Measurements from ENCODE around the gene NEMF. TPM values are rescaled to one million over a fixed set of nuclear protein-coding genes. Genes with fewer than 3 reads are reported as not detected.

The NEMF gene
- polyA plus RNA-seq, 1 donor (not counting 4 experiments of a cell fraction or from before 2014, with no cell fraction given) = 55.1 TPM

- Histone ChIP-seq H3K79me2 (ENCODE audit: control insufficient read depth, insufficient read depth, low read length) (peaks cover 36% of the 10 kb centered on the region), H3K27me3 (ENCODE audit: control insufficient read depth, extremely low read depth, insufficient read depth, low read length) (no peaks in the 10 kb centered on the region), H3K4me1 (ENCODE audit: control insufficient read depth, extremely low read depth, insufficient read depth, low read length) (peaks cover 8% of the 10 kb centered on the region), H3K9me3 (ENCODE audit: control insufficient read depth, low read depth, low read length) (no peaks in the 10 kb centered on the region), H4K20me1 (ENCODE audit: control insufficient read depth, extremely low read depth, insufficient read depth, low read length) (no peaks in the 10 kb centered on the region), H3K9me1 (ENCODE audit: control insufficient read depth, extremely low read depth, insufficient read depth, low read length) (no peaks in the 10 kb centered on the region), H2AFZ (ENCODE audit: control insufficient read depth, low read length) (no peak overlapping the region), H3K36me3 (ENCODE audit: control insufficient read depth in 2 of 2, extremely low read depth in 1 of 2, insufficient read depth in 2 of 2, low read length in 2 of 2) (peaks cover 3 to 7% of the 10 kb centered on the region in 2 experiments), H3K9ac (ENCODE audit: control insufficient read depth, extremely low read depth, insufficient read depth, low read length) (no peak overlapping the region), H3K27ac (ENCODE audit: control insufficient read depth, insufficient read depth, low read length) (no peak overlapping the region), H3K4me2 (ENCODE audit: control insufficient read depth, extremely low read depth, insufficient read depth, low read depth, low read length) (peak overlapping the region; percentile 94), H3K4me3 (ENCODE audit: control insufficient read depth in 2 of 3, extremely low read depth in 1 of 3, insufficient read depth in 2 of 3, low read depth in 1 of 3, low read length in 3 of 3) (peak overlapping the region in 2 of 3 experiments; percentile 74 to 96)
- TF ChIP-seq CTCF (optimal IDR thresholded peaks at IDR 0.05 in 1 of 3, IDR thresholded peaks at IDR 0.05 in 1 of 3, conservative IDR thresholded peaks at IDR 0.05 in 1 of 3; ENCODE audit: extremely low read depth in 1 of 3, insufficient read depth in 2 of 3, low read length in 3 of 3) (peak; percentile 63 to 82 (median 75)), EZH2 (IDR thresholded peaks at IDR 0.05; ENCODE audit: low read length) (no peak)
- FAIRE-seq (no peak), DNase-seq (ENCODE audit: low read depth, low spot score) (peak; percentile 52)
- dilution Hi-C loops (cut with MboI; ENCODE audit: extremely low pct_ligation_motif_present, low sequenced_read_pairs) = no loop called here
These were observed 1.2 kb upstream of the NEMF start for GRCh38 chr14:49853572-49854375.

DNA sequence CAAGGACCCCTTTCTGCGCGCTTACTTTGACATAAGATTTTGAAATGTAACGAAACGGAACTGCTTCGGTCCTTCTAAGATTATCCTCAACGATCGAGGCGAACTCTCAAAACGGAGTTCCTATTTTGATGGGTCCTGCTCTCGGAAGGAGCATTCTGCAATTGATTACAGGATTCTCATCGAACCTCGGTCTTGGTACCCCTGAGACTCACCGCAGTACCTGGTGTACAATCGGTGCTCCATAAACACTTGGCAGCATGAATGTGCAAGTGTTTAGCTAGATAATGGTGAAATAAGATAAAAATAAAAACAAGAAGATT, 530 bp upstream of the NEMF start:
- no peaks in the 10 kb centered on the region for H3K9me1 ChIP-seq (ENCODE audit: control insufficient read depth, extremely low read depth, insufficient read depth, low read length)
- H3K4me3 ChIP-seq (ENCODE audit: control insufficient read depth in 2 of 3, extremely low read depth in 1 of 3, insufficient read depth in 2 of 3, low read depth in 1 of 3, low read length in 3 of 3) = peak overlapping the region; percentile 74 to 98 (median 96)
- no peaks in the 10 kb centered on the region for H3K27me3 ChIP-seq (ENCODE audit: control insufficient read depth, extremely low read depth, insufficient read depth, low read length)
- peak overlapping the region; percentile 87 for H3K27ac ChIP-seq (ENCODE audit: control insufficient read depth, insufficient read depth, low read length)
- TF ChIP-seq CTCF (optimal IDR thresholded peaks at IDR 0.05 in 1 of 3, IDR thresholded peaks at IDR 0.05 in 1 of 3, conservative IDR thresholded peaks at IDR 0.05 in 1 of 3; ENCODE audit: extremely low read depth in 1 of 3, insufficient read depth in 2 of 3, low read length in 3 of 3) = no peak
- no peak for TF ChIP-seq EZH2 (IDR thresholded peaks at IDR 0.05; ENCODE audit: low read length)
- DNase-seq (ENCODE audit: low read depth, low spot score) (no peak), FAIRE-seq (no peak)
- H3K9me3 ChIP-seq (ENCODE audit: control insufficient read depth, low read depth, low read length) = no peaks in the 10 kb centered on the region
- peak overlapping the region; percentile 87 for H2AFZ ChIP-seq (ENCODE audit: control insufficient read depth, low read length)
- H3K79me2 ChIP-seq (ENCODE audit: control insufficient read depth, insufficient read depth, low read length) = peaks cover 39% of the 10 kb centered on the region
- peak overlapping the region; percentile 94 for H3K4me2 ChIP-seq (ENCODE audit: control insufficient read depth, extremely low read depth, insufficient read depth, low read depth, low read length)
- no peaks in the 10 kb centered on the region for H4K20me1 ChIP-seq (ENCODE audit: control insufficient read depth, extremely low read depth, insufficient read depth, low read length)
- peaks cover 3 to 7% of the 10 kb centered on the region in 2 experiments for H3K36me3 ChIP-seq (ENCODE audit: control insufficient read depth in 2 of 2, extremely low read depth in 1 of 2, insufficient read depth in 2 of 2, low read length in 2 of 2)
- dilution Hi-C loops (cut with MboI; ENCODE audit: extremely low pct_ligation_motif_present, low sequenced_read_pairs) = no loop called here
- H3K4me1 ChIP-seq (ENCODE audit: control insufficient read depth, extremely low read depth, insufficient read depth, low read length) = peaks cover 8% of the 10 kb centered on the region
- peak overlapping the region; percentile 97 for H3K9ac ChIP-seq (ENCODE audit: control insufficient read depth, extremely low read depth, insufficient read depth, low read length)

Measured in keratinocyte (primary cell).